ENCODE measurements around the gene HMG20A.

DNA sequence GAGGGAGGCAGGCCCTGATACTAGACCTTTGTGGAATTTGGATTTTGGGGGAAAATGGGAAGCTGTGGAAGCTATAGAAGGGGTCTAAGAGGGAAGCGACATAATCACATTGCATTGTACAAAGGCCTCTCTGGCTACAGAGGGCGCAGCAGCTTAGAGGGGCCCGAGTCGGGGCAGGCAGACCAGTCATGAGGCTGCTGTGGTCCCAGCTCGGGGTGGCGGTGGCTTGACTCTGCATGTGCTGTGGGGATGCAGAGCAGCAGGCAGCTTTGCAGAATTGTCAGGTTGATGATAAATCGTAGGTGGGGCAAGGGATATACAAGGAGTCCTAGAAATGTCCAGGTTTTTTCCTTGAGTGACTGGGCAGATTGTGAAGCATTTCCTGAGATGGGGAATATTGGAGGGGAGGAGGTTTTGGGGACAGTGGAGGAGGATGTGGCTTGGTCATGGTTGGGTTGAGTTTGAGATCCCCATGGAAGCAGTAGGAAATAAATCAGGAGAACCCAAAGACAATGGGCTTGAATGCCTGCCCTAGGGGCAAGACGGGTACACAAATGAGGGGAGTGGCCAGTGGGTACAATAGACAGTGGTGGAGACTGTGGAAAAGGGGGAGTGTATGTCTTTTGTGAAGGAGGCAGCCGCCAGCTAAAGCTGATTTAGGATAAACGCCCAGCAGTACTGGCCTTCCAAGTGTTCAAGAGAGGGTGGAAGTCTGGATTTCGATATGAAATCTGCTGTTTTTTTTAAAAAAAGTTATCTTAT lies 94.1 kb downstream of the HMG20A start:
- TF ChIP-seq, protein P1, sequence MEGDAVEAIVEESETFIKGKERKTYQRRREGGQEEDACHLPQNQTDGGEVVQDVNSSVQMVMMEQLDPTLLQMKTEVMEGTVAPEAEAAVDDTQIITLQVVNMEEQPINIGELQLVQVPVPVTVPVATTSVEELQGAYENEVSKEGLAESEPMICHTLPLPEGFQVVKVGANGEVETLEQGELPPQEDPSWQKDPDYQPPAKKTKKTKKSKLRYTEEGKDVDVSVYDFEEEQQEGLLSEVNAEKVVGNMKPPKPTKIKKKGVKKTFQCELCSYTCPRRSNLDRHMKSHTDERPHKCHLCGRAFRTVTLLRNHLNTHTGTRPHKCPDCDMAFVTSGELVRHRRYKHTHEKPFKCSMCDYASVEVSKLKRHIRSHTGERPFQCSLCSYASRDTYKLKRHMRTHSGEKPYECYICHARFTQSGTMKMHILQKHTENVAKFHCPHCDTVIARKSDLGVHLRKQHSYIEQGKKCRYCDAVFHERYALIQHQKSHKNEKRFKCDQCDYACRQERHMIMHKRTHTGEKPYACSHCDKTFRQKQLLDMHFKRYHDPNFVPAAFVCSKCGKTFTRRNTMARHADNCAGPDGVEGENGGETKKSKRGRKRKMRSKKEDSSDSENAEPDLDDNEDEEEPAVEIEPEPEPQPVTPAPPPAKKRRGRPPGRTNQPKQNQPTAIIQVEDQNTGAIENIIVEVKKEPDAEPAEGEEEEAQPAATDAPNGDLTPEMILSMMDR (IDR thresholded peaks at IDR 0.05), result no peak
- TF ChIP-seq POLR2AphosphoS5 (IDR thresholded peaks at IDR 0.05), result no peak
- TF ChIP-seq POLR2A (IDR thresholded peaks at IDR 0.05), result no peak

Data from prostate gland (tissue), 2 donors.